ENCODE data around the gene ATP4B.

- TF ChIP-seq CTCF (IDR thresholded peaks at IDR 0.05) = no peak
- no peak for TF ChIP-seq POLR2AphosphoS5 (IDR thresholded peaks at IDR 0.05)
- TF ChIP-seq EP300 (IDR thresholded peaks at IDR 0.05) = no peak
These were observed at the start of gene ATP4B for GRCh38 chr13:113657851-113658741.
